NCI-H146 treated with DMSO at 0.1 percent for 48 hours (cell line): Measurements from ENCODE around the gene KDM2A.

Experiments used
- DNase-seq: peaks from one replicate; lab custom pipeline; 2025; ENCODE audit not compliant: unreplicated experiment; lab: John Stamatoyannopoulos, UW

Gene KDM2A

GRCh38 chr11:67271205-67271540 is 152.1 kb downstream of the KDM2A start:
- DNase-seq = no peak

DNA sequence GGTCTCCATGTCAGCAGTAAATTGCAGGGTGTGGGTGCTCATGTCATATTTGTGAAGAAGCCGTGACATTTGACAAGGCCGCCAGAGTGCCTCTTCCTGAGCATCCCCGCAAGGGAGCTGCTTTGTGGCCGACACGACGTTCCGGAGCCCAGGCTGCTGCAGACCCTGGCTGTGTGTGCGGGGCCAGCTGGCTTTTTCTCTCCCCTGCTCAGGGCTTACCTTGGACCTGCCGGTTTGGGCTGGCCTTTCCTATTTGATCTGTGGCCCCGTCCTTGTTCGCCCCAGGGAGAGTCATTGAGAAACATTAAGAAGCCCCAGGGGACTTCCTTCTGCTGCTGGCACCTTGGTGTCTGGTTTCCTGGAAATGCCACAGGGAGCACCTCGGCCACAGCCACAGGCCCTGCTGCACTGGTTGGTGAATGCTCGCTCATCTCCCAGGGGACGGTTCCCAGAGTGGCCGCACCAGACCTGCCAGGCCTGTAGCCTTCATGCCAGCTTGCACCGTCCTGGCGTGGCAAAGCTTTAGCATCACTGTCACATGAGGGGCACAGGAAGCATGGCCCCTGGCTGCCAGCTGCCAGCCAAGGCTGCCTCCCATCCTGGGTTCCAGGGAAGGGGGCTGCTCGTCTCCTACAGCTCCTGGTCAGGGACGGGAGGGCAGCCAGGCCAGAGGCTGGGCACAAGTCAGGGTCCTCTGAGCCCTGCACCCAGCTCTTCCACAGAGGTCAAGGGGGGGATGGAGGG is 152.7 kb downstream of the KDM2A start:
- no peak for DNase-seq

GRCh38 chr11:67272327-67273259 is 153.5 kb downstream of the KDM2A start:
- DNase-seq = no peak

GRCh38 chr11:67273260-67273990 is 154.4 kb downstream of the KDM2A start:
- no peak for DNase-seq

DNA sequence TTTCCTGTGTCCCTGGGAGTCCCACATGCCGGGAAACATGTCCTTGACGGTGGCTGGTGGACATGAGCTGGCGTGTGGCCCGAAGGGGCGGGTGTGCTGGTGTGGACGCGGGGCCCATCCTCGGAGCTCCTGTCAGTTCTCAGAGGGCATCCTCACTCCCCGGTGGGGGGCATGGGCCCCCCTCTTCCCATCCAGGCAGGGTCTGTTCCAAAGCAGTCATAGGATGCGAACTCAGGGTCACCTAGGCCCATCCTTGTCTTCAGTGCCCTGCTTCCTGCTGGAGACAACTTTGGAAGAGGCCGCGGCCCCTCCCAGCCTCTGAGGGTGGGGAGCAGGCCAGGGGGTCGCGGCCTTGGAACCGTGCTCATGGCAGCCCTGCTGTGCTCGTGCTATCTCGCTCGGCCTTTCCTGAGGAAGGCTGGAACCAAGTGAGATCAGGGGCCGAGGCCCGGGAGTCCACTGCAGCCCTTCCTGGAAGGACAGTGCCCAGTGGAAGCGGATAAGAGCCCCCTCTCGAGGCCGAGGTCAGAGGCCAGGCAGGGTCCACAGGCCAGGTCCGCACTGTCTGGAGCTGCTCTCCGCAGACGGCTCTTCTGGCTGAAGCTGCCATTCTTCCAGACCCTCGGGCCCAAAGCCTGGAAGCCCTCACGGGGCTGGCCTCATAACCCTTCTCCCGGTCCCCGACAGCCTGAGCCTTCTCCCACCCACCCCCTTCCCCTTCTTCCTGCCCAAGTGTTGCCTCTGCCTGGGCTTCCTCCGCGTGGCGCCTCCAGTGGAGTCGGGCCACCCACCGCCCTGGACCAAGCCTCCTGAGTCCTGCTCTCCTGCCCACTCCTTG is 155.9 kb downstream of the KDM2A start:
- DNase-seq = no peak

GRCh38 chr11:67275606-67276409 is 156.7 kb downstream of the KDM2A start:
- DNase-seq = no peak

DNA sequence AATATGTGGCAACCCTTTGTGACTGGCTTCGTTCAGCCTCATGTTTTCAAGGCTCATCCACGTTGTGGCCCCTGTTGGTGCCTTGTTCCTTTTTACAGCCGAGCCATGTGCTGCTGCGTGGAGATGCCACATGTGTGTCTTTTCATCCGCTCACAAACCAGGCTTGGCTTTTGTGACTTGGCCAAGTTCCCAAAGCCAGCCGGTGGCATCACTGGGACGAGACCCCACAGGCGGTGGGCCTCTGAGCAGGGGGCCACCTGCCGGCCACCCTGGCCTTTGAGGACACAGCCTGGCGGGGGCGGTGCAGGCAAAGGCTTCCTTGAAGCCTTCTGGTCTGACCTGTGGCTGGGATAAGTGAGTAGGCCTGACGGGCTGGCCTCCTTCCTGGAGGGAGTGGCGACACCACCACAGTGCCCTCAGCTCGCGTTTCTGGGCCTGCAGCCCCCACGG is 157.7 kb downstream of the KDM2A start:
- DNase-seq = no peak

DNA sequence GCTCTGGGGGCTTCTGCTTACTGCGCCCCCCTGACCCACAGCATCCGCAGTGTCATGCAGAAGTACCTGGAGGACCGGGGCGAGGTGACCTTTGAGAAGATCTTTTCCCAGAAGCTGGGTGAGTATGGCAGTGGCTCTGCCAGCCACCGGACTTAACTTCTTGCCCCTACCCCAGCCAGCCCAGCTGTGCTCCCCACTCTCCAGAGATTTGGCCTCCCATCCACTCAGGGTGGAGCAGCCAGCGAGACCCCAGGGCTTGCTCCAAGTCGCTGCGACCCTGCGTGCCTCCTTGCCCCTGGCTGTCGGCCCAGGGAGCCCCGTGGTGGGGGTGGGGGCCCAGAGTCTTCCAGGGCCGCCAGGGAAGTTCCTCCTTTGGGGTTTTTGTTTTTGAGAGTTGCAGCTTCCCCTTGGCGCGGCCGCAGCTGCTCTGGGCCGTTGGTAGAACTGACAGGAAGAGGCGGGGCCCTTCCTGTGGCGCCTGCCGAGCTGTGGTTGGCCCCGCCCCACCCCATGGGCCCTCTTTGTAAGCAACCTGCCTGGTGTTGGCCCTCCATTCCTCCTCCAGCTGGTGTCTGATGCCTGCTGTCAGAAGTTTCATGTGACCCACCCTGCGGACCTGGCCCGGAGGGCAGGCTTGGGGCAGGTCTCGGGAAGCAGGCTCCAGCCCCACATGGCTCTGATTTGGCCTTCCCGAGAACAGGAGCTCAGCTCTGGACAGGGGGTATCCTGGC is 158.3 kb downstream of the KDM2A start:
- DNase-seq = peak; percentile 56

DNA sequence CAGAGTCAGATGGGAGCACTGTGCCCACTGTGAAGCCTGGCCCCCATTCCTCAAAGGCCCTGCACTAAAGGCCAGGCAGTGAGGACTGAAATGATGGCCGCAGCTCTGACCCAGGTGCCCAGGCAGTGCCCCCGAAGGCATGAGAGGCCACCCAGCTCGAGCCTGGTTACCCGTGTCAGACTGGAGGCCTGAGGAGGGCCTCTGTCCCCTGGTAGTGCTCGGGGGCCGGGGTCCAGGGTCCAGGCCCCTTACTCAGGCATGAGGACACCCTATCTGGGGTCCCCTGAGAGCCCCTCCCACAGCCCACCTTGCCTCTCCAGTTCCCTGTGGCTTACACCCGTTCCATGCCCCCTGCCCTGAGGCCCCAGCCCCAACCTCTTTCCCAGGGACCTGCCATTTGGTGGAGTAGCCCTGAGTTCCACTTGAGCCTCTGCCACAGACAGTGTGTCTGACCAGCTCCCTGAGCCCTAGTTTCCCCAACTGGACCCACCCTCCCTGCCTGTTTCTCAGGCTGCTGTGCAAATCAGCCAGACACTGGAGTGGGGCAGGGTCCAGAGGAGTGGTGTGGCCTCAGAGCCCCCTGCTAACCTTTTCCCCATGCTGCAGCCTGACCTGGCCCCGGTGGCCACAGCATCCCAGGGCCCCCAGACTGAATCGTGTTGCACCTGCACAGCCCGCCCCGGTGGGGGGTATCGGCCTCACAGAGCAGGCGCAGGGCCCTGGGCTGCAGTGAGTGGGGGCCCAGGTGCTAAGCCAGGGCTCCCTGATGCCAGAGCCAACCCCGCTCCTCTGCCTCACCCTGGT is 159.3 kb downstream of the KDM2A start:
- DNase-seq = no peak

DNA sequence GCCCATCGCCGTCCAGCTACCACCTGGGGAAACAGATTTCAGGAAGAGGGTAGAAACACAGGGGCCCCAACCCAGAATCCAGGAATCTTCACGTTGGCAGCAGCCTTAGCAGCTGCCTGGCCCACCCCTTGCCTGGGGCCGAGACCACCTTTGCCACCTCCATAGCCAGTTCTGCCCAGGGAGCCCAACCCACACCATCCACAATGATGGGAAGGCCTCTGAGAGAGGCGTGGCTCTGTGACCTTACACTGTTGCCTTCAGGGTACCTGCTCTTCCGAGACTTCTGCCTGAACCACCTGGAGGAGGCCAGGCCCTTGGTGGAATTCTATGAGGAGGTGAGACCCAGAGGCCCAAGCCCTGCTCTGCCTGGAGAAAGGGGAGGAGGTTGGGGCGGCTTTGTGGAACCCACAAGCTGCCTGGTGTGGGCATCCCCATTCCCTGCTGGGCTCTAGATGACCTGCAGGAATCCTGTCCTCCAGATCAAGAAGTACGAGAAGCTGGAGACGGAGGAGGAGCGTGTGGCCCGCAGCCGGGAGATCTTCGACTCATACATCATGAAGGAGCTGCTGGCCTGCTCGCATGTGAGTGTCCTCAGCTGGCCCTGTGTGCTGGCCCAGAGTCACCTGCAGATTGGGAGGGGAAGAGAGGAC is 160.0 kb downstream of the KDM2A start:
- DNase-seq = no peak

GRCh38 chr11:67279589-67280340 is 160.7 kb downstream of the KDM2A start:
- no peak for DNase-seq

DNA sequence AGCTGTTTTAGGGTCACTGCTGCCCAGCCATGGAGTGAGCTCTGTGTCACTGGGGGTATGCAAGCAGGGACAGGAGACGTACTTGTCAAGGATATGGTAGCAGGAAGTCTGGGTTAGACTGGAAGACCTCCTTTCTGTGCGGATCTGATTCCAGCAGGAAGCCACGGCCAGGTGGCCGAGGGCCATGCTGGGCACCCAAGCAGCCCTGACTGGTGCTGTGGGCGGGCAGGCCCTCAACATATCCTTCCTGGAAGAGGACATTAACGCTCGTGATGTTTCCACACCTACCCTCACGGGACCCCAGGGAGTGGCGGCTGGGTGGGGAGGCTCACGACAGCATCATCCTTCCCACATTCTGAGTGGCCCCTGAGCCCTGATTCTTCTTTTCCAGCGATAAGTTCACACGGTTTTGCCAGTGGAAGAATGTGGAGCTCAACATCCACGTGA is 161.3 kb downstream of the KDM2A start:
- DNase-seq = no peak

- DNase-seq = no peak
Observed at GRCh38 chr11:67280788-67281551, 161.9 kb downstream of the KDM2A start.

DNA sequence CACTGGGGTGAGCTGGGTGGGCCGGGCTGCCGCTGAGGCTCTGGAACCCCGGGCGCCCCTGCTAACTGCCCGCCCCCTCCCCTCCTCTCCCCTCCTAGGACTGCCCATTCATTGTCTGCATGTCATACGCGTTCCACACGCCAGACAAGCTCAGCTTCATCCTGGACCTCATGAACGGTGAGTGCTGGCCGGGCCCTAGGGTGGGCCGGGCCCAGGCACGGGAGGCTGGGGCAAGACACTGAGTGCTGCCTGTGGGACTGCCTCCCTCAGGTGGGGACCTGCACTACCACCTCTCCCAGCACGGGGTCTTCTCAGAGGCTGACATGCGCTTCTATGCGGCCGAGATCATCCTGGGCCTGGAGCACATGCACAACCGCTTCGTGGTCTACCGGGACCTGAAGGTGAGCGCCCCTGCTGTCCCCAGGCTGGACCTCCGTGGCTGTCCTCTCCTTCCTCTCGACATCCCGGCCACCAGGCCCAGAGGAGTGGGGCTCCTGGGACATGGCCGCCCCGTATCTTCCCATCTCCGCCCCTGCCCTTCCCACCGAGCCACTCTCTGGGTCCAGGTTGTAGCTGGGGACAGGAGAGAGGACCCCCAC is 162.6 kb downstream of the KDM2A start:
- DNase-seq = no peak

- DNase-seq = no peak
Observed at GRCh38 chr11:67282155-67282875, 163.3 kb downstream of the KDM2A start.
